Glomerular visceral epithelial cell (primary cell): ENCODE data around the gene POMGNT1.
"Not testable (repeated sequence)": the region's sequence is repeated elsewhere in the genome, so short reads cannot be mapped to it uniquely, and the experiment has no call there.

Source experiments
- DNase-seq: peaks from one replicate; pipeline ENCODE4 v3.0.0-alpha.2; 2016; ENCODE audit errors: extremely low spot score

POMGNT1 gene

DNA sequence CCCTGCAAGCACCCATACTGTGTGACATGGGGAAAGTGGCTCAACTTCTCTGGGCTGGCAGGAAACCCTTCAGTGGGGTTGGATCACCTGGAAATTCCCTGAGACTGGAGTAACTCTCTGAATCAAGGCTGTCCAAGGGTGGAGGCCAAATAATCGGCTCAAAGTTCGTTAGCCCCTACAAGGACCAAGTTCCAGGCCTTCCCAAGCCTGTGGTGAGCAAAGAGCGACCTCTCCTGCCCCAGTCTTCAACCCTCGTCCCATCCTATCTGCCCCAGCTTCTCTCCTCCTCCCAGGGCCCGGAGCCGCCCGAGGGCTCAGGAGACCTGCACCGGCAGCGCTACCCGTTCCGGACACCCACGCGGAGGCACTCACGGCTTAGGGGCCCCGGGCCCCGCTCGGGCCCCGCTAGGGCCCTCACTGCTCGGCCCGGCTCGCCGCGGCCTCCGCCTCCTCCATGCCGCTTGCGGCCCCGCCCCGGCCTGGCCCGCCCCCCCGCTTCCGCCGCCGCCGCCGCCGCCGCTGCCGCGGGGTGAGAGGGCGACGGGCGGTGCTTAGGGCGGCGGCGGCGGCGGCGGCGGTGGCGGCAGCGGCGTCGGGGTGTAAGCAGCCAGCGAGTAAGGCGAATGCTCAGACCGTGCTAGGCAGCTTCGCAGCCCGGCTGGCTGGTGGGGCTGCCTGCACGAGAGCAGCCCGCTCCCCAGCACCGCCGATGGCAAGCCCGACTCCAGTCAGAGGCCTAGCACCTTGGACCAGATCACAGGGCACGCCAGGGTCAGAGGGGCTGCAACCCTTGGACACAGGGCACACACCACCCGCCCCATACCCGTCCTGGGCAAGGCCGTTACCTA lies at the start of gene POMGNT1:
Gene POMGNT1 (minus strand): TSS at position 471 of the 848 bp plus-strand sequence. CDS start 613 bp downstream, outside the sequence.
- peak; percentile 81 for DNase-seq

DNA sequence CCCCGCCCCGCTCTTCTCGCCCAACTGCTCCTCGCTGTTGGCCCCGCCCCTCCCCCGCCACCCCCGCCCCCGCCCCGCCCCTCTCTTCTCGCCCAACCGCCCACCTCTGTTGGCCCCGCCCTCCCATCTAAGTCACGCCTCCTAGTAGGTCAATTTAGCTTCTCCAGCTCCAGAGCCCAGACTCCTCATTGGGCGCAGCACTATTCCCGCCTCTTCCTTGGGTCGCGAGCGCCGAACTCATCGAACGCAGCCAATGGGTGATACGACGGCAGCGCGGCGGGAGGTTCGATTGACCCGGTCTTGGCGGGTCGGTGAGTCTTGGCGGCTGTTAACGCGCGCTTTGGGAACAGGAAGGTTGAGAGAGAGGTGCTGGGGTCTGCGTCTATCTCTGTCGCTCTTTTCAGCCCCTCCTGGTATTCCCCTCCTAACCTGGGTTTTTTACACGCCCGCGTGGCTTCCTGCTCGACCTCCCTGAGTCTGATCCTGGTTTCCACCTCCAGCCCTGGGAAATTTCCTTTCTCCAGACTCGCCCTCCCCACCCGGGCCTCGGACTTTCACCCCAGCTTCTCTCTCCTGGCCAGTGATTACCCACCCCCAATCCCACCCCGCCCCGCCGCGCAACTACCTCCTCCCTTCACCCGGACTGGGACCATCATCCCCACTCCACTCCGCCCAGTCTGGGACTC lies 49.3 kb upstream of the POMGNT1 start, which contains the start of gene RAD54L:
Gene RAD54L (plus strand): TSS at position 328 of the 686 bp plus-strand sequence. CDS start 643 bp downstream, outside the sequence.
- DNase-seq, result peak; percentile 99

DNA sequence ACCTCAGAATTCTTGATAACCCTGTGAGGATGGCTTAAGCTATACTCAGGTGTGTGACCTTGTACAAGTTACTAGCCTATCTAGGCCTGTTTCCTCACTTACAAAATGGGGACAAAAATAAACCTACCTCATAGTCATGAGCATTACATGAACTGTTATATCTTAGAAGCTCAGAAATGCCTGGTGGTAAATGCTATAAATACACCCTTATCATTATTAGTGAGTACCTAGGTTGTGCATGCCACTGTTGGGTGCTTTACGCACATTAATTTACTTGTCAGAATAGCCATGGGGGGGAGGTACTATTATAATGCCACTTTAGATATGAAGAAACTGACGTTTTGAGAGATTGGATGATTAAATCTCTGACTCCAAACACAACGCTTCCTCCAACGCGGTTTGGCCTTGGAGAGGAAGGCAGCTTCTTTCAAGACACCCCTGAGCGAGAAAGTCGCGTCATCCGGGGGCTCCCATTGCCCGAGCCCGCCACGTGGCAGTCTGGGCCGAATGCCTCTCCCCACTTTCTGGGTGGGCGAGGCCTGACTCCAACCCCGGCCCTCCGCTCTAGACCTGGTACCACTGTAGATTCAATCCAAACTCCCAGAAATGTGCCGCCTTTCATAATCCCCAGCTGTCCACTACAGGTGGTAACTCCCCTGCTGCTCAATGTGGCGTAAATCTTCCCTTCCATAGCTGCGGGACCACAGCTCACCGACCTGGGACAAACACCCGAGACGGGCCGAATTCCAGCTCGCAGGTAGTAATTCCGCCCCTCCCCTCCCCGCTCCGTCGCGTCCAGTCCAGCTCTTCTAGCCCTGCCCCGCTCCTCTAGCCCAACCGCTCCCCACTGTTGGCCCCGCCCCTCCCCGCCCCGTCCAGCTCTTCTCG lies 48.6 kb upstream of the POMGNT1 start:
- DNase-seq, result no peak

DNA sequence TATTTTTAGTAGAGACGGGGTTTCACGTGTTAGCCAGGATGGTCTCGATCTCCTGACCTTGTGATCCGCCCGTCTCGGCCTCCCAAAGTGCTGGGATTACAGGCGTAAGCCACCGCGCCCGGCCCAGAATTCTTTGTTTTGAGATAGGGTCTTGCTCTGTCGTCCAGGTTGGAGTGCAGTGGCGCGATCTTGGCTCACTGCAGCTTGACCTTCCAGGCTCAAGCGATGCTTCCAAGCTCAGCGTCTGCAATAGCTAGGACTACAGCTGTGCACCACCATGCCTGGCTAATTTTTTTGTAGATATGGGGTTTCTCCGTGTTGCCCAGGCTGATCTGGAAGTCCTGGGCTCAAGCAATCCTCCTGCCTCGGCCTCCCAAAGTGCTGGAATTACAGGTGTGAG lies 47.9 kb upstream of the POMGNT1 start:
- not testable (repeated sequence) for DNase-seq

DNA sequence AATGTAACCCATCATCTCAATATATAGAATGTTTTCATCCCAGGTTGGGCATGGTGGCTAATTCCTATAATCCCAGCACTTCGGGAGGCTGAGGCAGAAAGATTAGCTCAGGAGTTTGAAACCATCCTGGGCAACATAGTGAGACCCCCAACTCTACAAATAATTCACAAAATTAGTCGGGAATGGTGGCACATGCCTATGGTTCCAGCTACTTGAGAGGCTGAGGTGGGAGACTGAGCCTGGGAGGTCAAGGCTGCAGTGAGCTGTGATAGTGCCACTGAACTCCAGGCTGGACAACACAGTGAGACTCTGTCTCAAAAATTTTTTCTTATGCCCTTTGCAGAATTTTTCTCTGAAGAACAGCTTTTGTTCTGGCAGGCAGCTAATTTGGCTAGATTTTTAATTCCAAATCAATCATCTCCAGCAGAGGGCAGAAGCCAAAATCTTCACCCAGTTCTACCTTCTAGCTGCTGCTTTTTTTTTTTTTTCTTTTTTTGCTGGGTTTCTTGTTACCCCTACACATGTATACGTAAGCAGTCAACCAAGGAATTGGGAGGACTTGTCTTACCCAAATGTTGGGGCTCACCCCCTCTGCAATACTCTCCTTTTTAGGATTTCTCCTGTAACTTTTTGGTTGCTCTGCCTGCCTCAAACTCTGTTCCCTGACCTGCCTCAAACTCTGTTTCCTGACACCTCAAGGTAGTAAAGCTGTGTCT lies 46.6 kb upstream of the POMGNT1 start:
- DNase-seq, result peak; percentile 20

DNA sequence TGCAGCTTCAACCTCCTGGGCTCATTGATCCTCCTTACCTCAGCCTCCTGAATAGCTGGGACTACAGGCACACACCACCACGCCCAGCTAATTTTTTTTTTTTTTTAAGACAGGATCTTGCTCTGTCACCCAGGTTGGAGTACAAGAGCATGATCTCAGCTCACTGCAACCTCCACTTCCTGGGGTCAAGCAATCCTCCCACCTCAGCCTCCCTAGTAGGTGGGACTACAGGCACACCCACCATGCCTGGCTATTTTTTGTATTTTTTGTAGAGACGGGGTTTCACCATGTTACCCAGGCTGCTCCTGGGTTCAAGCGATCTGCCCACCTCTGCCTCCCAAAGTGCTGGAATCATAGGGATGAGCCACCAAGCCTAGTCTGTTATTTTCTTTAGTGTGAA lies 45.6 kb upstream of the POMGNT1 start:
- not testable (repeated sequence) for DNase-seq

DNA sequence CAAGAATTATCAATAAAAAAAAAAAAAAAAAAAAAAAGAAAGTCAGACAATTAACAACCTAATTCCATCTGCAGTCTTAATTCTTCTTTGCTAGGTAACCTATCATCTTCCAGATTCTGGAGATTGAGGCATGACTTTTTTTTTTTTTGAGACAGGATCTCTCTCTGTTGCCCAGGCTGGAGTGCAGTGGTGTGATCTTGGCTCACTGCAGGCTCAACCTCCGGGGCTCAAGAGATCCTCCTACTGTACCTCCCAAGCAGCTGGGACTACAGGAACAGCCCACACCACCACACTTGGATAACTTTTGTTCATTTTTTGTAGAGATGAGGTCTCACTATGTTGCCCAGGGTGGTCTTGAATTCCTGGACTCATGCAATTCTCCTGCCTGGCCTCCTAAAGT lies 44.7 kb upstream of the POMGNT1 start:
- no peak for DNase-seq

DNA sequence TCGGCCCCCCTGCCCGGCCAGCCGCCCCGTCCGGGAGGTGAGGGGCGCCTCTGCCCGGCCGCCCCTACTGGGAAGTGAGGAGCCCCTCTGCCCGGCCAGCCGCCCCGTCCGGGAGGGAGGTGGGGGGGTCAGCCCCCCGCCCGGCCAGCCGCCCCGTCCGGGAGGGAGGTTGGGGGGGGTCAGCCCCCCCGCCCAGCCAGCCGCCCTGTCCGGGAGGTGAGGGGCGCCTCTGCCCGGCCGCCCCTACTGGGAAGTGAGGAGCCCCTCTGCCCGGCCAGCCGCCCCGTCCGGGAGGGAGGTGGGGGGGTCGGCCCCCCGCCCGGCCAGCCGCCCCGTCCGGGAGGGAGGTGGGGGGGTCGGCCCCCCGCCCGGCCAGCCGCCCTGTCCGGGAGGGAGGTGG lies 43.5 kb upstream of the POMGNT1 start:
- not testable (repeated sequence) for DNase-seq

DNA sequence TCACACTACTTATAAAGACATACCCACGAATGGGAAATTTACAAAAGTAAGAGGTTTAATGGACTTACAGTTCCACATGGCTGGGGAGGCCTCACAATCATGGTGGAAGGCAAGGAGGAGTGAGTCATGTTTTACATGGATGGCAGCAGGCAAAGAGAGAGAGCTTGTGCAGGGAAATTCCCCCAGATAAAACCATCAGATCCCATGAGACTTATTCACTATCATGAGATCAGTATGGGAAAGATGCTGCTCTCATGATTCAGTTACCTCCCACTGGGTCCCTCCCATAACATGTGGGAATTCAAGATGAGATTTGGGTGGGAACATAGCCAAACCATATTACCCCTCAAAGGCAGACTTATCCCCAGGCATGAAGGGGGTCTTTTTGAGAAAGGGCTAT lies 40.6 kb upstream of the POMGNT1 start:
- DNase-seq, result peak; percentile 43

DNA sequence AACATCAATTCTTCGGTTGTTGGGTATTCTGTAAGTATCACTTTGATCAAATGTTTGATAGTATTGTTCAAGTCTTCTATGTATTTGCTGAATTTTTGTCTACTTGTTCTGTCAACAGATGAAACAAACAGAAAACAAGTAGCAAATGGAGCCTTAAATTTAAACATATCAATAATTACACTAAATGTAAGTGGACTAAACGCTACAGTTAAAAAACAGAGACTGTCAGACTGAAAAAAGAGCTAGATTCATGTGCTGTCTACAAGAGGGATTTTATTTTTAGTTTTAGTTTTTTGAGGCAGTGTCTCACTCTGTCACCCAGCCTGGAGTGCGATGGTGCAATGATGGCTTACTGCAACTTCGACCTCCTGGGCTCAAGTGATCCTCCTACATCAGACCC lies 38.6 kb upstream of the POMGNT1 start:
- DNase-seq, result no peak

DNA sequence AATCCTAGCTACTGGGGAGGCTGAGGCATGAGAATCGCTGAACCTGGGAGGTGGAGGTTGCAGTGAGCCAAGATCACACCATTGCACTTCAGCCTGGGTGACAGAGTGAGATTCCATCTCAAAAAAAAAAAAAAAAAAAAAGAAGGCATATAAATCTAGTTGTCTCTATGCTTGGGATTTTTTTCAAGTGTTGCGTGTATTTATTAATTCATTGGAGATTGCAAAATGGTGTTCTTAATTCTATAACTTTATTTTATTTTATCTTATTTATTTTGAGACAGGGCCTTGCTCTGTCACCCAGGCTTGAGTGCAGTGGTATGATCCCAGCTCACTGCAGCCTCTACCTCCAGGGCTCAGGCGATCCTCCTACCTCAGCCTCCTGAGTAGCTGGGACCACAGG lies 33.0 kb upstream of the POMGNT1 start:
- not testable (repeated sequence) for DNase-seq

DNA sequence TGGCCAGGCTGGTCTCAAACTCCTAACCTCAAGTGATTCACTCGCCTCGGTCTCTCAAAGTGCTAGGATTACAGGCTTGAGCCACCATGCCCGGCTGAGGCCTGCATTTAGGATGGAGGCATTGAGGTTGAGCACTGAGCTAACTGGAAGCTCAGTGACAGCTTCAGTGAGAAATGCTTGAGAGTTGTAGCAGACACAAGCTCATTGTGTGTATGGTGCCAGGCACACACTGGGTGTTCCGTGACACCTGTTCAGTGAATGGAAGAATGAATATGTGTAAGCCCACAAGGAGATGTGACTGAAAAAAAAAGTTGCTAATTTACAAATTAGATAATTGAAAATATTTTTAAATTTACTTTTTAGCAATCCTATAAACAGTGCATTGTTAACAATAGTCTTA lies 26.7 kb upstream of the POMGNT1 start:
- no peak for DNase-seq

DNA sequence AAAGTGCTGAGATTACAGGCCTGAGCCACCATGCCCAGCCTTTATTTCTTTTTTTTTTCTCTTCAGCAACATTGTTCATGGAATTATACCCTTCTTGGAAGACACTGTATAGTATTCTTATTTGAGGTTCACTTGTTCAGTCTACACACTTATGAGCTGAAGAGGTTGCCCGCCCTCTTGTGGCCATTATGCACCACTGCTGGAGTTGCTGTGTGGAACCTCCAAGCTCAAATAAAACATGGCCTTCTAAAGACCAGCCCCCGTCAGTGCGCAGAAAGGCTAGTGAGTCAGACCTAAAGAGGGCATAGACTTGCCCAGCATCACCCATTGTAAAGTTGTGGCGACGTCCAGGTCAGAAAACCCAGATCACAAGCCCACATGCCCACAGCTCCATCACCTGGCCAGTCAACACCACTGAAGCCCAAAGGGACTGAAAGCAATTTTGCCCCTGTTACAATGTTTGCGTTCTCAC lies 25.3 kb upstream of the POMGNT1 start:
- DNase-seq, result peak; percentile 90

DNA sequence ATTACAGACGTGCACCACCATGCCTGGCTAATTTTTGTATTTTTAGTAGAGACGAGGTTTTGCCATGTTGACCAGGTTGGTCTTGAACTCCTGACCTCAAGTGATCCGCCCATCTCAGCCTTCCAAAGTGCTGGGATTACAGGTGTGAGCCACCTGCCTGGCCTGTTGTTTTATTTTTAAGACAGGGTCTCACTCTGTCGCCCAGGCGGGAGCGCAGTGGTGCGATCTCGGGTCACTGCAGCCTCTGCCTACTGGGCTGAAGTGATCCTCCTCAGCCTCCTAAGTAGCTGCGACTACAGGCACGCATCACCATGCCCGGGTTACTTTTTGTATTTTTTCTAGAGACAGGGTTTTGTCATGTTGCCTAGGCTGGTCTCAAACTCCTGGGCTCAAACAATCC lies 24.8 kb upstream of the POMGNT1 start:
- DNase-seq, result not testable (repeated sequence)

DNA sequence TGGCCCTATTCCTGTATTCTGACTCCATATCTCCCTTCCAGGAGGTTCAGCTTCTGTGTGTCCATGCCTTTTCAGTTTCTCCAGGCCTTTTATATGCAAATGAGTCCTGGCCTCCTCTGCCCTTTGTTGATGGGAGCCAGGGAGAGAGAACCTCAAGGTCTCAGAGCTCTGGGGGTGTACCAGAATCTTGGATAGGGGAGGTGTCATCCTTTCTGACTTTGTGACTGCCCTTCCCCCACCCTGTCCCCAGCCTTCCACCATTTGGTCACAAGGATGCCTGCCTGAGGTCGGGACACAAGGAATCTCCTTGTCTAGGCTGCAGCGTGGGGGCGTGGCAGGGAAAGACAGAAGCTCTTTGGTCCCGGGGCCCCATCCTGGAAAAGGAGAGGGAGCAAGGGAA lies 23.5 kb upstream of the POMGNT1 start:
- no peak for DNase-seq

DNA sequence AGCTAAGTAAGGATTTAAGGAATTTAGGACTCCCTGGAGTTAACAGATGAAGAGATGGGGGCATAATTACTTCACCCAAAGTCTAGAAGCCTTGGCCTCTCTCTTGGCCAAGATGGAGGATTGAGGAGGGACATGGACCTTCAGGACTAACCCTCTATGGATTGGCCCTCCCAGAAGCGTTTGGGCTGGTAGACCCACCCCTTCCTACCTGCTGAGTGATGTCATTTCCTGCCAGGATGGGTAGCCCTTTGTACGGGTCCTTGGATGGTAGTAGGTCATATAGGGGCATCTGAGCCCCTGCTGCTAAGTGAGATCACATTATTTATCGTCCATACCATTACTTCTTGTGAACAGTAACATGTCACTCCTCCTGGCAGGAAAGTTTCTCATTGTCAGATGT lies 22.6 kb upstream of the POMGNT1 start:
- no peak for DNase-seq

DNA sequence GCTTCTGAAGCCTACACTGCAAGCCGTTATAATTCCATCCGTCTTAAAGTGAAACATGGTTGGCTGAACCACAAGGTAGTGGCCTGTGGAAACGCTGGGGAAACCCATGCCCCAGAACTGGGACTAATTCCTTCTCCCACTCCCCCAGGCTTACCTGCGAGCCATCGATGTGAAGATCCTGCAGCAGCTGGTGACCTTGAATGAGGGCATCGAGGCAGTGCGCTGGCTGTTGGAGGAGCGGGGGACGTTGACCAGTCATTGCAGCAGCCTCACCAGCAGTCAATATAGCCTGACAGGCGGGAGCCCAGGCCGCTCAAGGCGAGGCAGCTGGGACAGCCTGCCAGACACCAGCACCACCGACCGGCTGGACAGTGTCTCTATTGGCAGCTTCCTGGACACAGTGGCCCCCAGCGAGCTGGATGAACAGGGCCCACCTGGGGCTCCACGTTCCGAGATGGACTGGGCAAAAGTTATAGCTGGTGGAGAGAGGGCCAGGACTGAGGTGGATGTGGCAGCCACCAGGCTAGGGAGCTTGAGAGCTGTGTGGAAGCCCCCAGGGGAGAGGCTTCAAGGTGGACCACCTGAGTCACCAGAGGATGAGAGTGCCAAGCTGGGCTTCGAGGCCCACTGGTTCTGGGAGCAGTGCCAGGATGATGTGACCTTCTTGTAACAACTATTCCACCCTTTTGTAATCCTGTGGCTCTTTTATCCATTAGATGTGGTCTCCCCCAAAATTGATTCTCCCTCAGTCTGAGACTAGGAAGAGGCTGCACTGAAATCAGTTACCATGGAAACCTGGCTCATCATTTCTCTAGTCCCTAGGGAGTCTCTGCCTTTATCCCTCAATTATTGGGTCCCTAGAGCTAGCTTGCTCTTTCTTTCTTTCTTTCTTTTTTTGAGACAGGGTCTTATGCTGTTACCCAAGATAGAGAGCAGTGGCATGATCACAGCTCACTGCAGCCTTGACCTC lies 21.6 kb upstream of the POMGNT1 start:
- DNase-seq, result peak; percentile 27

DNA sequence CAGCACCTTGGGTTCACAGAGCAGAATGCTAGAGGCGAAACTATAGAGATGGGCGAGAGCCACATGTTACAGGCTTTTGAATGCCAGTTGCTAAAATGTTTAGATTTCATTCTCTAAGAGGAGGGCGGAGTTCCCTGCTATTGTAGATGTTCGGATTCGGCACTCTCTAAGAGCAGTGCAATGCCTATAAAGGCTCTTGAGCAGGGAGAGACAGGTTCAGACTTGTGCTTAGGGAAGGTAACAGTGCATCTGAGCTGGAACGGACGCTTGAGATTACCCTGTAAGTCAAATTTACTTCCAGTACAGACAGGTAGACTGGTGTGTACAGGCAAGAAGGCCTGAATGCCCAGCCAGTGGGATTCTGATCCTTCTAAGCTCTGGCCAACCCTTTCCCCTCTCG lies 20.2 kb upstream of the POMGNT1 start:
- DNase-seq, result no peak

DNA sequence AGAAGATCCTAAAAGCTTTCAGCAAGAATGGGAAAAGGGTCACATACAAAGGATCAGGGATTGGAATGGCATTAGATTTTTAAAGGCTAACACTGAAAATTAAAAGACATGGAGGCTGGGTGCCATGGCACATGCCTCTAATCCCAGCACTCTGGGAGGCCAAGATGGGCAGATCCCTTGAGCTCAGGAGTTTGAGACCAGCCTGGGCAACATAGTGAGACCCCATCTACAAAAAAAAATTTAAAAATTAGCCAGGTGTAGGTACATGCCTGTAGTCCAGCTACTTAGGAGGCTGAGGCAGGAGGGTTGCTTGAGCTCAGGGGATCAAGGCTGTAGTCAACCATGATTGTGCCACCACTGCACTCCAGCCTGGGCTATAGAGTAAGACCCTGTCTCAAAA lies 17.3 kb upstream of the POMGNT1 start:
- DNase-seq, result no peak

DNA sequence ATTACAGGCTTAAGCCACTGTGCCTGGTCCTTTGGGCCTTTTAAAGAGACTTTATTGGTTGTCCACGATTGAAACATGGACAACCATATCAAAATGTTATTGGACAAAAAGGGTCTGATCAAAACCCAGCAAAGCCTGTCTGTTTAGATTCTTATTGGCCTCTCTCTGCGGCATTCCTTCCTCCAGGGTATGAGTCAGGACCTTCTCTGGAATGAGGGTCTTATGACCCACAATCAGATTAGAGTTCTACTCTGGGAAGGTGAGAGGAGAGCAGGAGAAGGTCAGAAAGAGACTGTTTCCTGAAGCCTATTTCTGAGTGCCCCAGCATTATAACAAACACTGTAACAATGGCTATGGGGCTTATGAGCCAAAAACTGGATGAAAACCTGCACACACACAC lies 12.8 kb upstream of the POMGNT1 start:
- no peak for DNase-seq
